SK-N-SH (cell line): ENCODE measurements around the gene IQSEC1. TPM values are rescaled to one million over a fixed set of nuclear protein-coding genes. Genes with fewer than 3 reads are reported as not detected.

Source experiments
- CTCF ChIA-PET: fragments of 300-600, 350-600 bp; formaldehyde crosslinking; extraction: SDS; loops from one replicate; lab custom pipeline; 2021; lab: Yijun Ruan, JAX
- POLR2A ChIA-PET: fragments of 350-600 bp; sonication (Branson Sonifier 250); formaldehyde crosslinking; extraction: SDS; loops from one replicate; lab custom pipeline; 2020; ENCODE audit warnings: antibody characterized with exemption, inconsistent platforms; lab: Yijun Ruan, JAX
- DNase-seq: peaks from one replicate; pipeline ENCODE4 v3.0.0; 2012
- H2AFZ ChIP-seq: fragments of 200-600 bp; sonication (generic); 2 replicates; pipeline ENCODE4 v1.8.1; 2016; ENCODE audit warnings: antibody characterized with exemption, mild to moderate bottlenecking, low read depth
- H3F3A ChIP-seq: fragments of 200-600 bp; sonication (generic); replicated peaks from 2 replicates; pipeline ENCODE3; 2016; ENCODE audit warnings: antibody characterized with exemption, mild to moderate bottlenecking; ENCODE audit not compliant: insufficient read depth
- H3K27ac ChIP-seq, 2 experiments: fragments of 200-500 bp in 1 of 2; fragments of 200-600 bp in 1 of 2; sonication (Bioruptor generic) in 1 of 2; sonication (generic), shearing (Covaris generic) in 1 of 2; 2 replicates each; pipeline versions ENCODE4 v1.5.1 to v1.6.1; 2014 to 2016; ENCODE audit warnings: low read depth in 2 of 2, inconsistent platforms in 1 of 2, low read length in 1 of 2, mild to moderate bottlenecking in 1 of 2, mixed read lengths in 1 of 2
- H3K27me3 ChIP-seq: fragments of 200-600 bp; sonication (generic), shearing (Covaris generic); 2 replicates; pipeline ENCODE4 v1.6.1; 2016; ENCODE audit warnings: mixed run types; ENCODE audit not compliant: insufficient read depth
- H3K36me3 ChIP-seq, 2 experiments: fragments of 200-500 bp in 1 of 2; fragments of 200-600 bp in 1 of 2; sonication (Bioruptor generic) in 1 of 2; sonication (generic) in 1 of 2; replicated peaks in 1 of 2; 2 replicates each; pipeline versions ENCODE3 to v1.5.1; 2014 to 2016; ENCODE audit warnings: low read length in 1 of 2, mild to moderate bottlenecking in 1 of 2; ENCODE audit not compliant: insufficient read depth in 2 of 2, control insufficient read depth in 1 of 2
- H3K4me1 ChIP-seq, 2 experiments: fragments of 200-500 bp in 1 of 2; fragments of 200-600 bp in 1 of 2; sonication (Bioruptor generic) in 1 of 2; sonication (generic), shearing (Covaris generic) in 1 of 2; 2 replicates each; pipeline versions ENCODE4 v1.5.1 to v1.6.1; 2014 to 2016; ENCODE audit warnings: low read depth in 1 of 2, low read length in 1 of 2, mixed run types in 1 of 2; ENCODE audit not compliant: insufficient read depth in 2 of 2, control insufficient read depth in 1 of 2
- H3K4me2 ChIP-seq: fragments of 200-600 bp; sonication (generic), shearing (Covaris generic); 2 replicates; pipeline ENCODE4 v1.6.1; 2017; ENCODE audit warnings: mixed run types
- H3K4me3 ChIP-seq, 2 experiments: fragments of 200-500 bp in 1 of 2; fragments of 200-600 bp in 1 of 2; sonication (Bioruptor generic) in 1 of 2; sonication (generic), shearing (Covaris generic) in 1 of 2; 2 replicates each; pipeline versions ENCODE4 v1.5.1 to v1.8.1; 2014 to 2016; ENCODE audit warnings: low read depth in 2 of 2, inconsistent platforms in 1 of 2, low read length in 1 of 2, mild to moderate bottlenecking in 1 of 2, mixed read lengths in 1 of 2, moderate library complexity in 1 of 2
- H3K79me2 ChIP-seq: fragments of 200-600 bp; sonication (generic); 2 replicates; pipeline ENCODE4 v1.8.1; 2017; ENCODE audit warnings: mild to moderate bottlenecking; ENCODE audit not compliant: insufficient read depth
- H3K9ac ChIP-seq: fragments of 200-600 bp; sonication (generic); 2 replicates; pipeline ENCODE4 v1.6.1; 2017; ENCODE audit warnings: mixed run types
- H3K9me2 ChIP-seq: fragments of 200-600 bp; sonication (generic); 2 replicates; pipeline ENCODE4 v1.6.1; 2017; ENCODE audit warnings: mixed run types
- H3K9me3 ChIP-seq: fragments of 200-600 bp; sonication (generic); 2 replicates; pipeline ENCODE4 v1.6.1; 2017; ENCODE audit warnings: mixed run types, mild to moderate bottlenecking, moderate library complexity
- H4K20me1 ChIP-seq: fragments of 200-600 bp; sonication (generic); 2 replicates; pipeline ENCODE4 v1.6.1; 2017; ENCODE audit warnings: mild to moderate bottlenecking, mixed run types; ENCODE audit not compliant: insufficient read depth
- CHD2 ChIP-seq: fragments of 150-350 bp; IDR thresholded peaks from 2 replicates; pipeline ENCODE4 v1.6.1; 2018; ENCODE audit warnings: low read length; ENCODE audit not compliant: partially characterized antibody
- EP300 ChIP-seq, 2 experiments: IDR thresholded peaks; 2 replicates each; pipeline versions ENCODE4 v1.4.0 to v1.6.1; 2012; ENCODE audit warnings: borderline replicate concordance in 1 of 2, low read depth in 1 of 2, low read length in 1 of 2
- EZH2phosphoT487 ChIP-seq: fragments of 200-600 bp; sonication (generic); IDR thresholded peaks from 2 replicates; pipeline ENCODE4 v1.6.1; 2017; ENCODE audit warnings: low read depth, mixed run types, mild to moderate bottlenecking, antibody characterized with exemption, moderate library complexity, borderline replicate concordance
- FOSL2 ChIP-seq: IDR thresholded peaks from 2 replicates; pipeline ENCODE4 v1.4.0; 2012; ENCODE audit warnings: low read depth, mild to moderate bottlenecking, moderate library complexity, borderline replicate concordance
- FOXJ3 ChIP-seq: sonication (generic); formaldehyde crosslinking; IDR thresholded peaks from 2 replicates; pipeline ENCODE4 v1.5.1; 2020; ENCODE audit warnings: mild to moderate bottlenecking, missing genetic modification reagents
- JUND ChIP-seq: IDR thresholded peaks from 2 replicates; pipeline ENCODE4 v1.4.0; 2012
- MEF2A ChIP-seq: IDR thresholded peaks from 2 replicates; pipeline ENCODE4 v1.4.0; 2012; ENCODE audit warnings: low read depth, borderline replicate concordance
- MXI1 ChIP-seq: IDR thresholded peaks from 2 replicates; pipeline ENCODE4 v1.6.1; 2012; ENCODE audit warnings: mild to moderate bottlenecking, low read depth, low read length, improper control_type of control experiment
- NFIC ChIP-seq: IDR thresholded peaks from 2 replicates; pipeline ENCODE4 v1.4.0; 2012; ENCODE audit warnings: borderline replicate concordance
- NRF1 ChIP-seq: IDR thresholded peaks from 2 replicates; pipeline ENCODE4 v1.6.1; 2012; ENCODE audit warnings: low read depth, mild to moderate bottlenecking, low read length
- POLR2AphosphoS5 ChIP-seq: IDR thresholded peaks from 2 replicates; pipeline ENCODE4 v1.6.1; 2012; ENCODE audit warnings: low read depth, low read length
- RAD21 ChIP-seq: IDR thresholded peaks from 2 replicates; pipeline ENCODE4 v1.6.1; 2012; ENCODE audit warnings: mild to moderate bottlenecking, low read length
- RCOR1 ChIP-seq: fragments of 150-350 bp; IDR thresholded peaks from 2 replicates; pipeline ENCODE4 v1.6.1; 2017; ENCODE audit warnings: antibody characterized with exemption, low read length
- SIN3A ChIP-seq: IDR thresholded peaks from 2 replicates; pipeline ENCODE4 v1.6.1; 2012; ENCODE audit warnings: low read depth, mild to moderate bottlenecking, low read length, moderate library complexity, borderline replicate concordance
- TEAD4 ChIP-seq: IDR thresholded peaks from 2 replicates; pipeline ENCODE4 v1.4.0; 2012; ENCODE audit warnings: mild to moderate bottlenecking, borderline replicate concordance; ENCODE audit not compliant: insufficient read depth
- YY1 ChIP-seq: IDR thresholded peaks from 2 replicates; pipeline ENCODE4 v1.4.0; 2012; ENCODE audit warnings: low read depth, mild to moderate bottlenecking
- WGBS: methylation state at CpG from one replicate; pipeline ENCODE4 v1.1.6; 2017; ENCODE audit warnings: low lambda C conversion rate; 5-methylcytosine and 5-hydroxymethylcytosine counted together
- polyA plus RNA-seq, 3 experiments: library from polyadenylated mRNA; depleted of rRNA; stranded (reverse); fragments of >200 nt; gene quantifications; 2 replicates each; pipeline ENCODE4 v1.2.3, GENCODE V29; 2012
- TF ChIP-seq, protein P1 (sequence below): IDR thresholded peaks from 2 replicates; pipeline ENCODE4 v1.6.1; 2012; ENCODE audit warnings: mild to moderate bottlenecking, low read depth, low read length, moderate library complexity

The IQSEC1 gene
- polyA plus RNA-seq, 1 of the 3 experiments (the other 2 are of a cell fraction), result 6.2 TPM

- Histone ChIP-seq H3K36me3 (peaks cover 0 to 2% of the 10 kb centered on the region in 2 experiments), H3K9me2 (no peaks in the 10 kb centered on the region), H3K9ac (no peak overlapping the region), H3K27me3 (no peaks in the 10 kb centered on the region), H4K20me1 (peaks cover 80% of the 10 kb centered on the region), H3K79me2 (peaks cover 73% of the 10 kb centered on the region), H3K4me1 (peaks cover 0 to 64% of the 10 kb centered on the region in 2 experiments; a peak in 2 of 4 replicates), H2AFZ (no peak overlapping the region), H3F3A (no peaks in the 10 kb centered on the region), H3K9me3 (no peaks in the 10 kb centered on the region), H3K27ac (no peak overlapping the region), H3K4me3 (no peak overlapping the region), H3K4me2 (no peak overlapping the region)
- no peak for TF ChIP-seq YY1
- TF ChIP-seq RAD21, result no peak
- TF ChIP-seq FOSL2, result no peak
- TF ChIP-seq MXI1, result no peak
- no peak for TF ChIP-seq FOXJ3 (CRISPR knock-in tag)
- TF ChIP-seq POLR2AphosphoS5, result no peak
- no peak for TF ChIP-seq CHD2
- no peak for TF ChIP-seq SIN3A
- no peak for TF ChIP-seq EZH2phosphoT487
- TF ChIP-seq RCOR1, result no peak
- TF ChIP-seq MEF2A, result no peak
- no peak for TF ChIP-seq NRF1
- TF ChIP-seq TEAD4, result no peak
- no peak for TF ChIP-seq NFIC
- TF ChIP-seq, protein P1, sequence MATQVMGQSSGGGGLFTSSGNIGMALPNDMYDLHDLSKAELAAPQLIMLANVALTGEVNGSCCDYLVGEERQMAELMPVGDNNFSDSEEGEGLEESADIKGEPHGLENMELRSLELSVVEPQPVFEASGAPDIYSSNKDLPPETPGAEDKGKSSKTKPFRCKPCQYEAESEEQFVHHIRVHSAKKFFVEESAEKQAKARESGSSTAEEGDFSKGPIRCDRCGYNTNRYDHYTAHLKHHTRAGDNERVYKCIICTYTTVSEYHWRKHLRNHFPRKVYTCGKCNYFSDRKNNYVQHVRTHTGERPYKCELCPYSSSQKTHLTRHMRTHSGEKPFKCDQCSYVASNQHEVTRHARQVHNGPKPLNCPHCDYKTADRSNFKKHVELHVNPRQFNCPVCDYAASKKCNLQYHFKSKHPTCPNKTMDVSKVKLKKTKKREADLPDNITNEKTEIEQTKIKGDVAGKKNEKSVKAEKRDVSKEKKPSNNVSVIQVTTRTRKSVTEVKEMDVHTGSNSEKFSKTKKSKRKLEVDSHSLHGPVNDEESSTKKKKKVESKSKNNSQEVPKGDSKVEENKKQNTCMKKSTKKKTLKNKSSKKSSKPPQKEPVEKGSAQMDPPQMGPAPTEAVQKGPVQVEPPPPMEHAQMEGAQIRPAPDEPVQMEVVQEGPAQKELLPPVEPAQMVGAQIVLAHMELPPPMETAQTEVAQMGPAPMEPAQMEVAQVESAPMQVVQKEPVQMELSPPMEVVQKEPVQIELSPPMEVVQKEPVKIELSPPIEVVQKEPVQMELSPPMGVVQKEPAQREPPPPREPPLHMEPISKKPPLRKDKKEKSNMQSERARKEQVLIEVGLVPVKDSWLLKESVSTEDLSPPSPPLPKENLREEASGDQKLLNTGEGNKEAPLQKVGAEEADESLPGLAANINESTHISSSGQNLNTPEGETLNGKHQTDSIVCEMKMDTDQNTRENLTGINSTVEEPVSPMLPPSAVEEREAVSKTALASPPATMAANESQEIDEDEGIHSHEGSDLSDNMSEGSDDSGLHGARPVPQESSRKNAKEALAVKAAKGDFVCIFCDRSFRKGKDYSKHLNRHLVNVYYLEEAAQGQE, result no peak
- TF ChIP-seq EP300 (IDR thresholded peaks at IDR 0.05; ENCODE audit: borderline replicate concordance in 1 of 2, low read depth in 1 of 2, low read length in 1 of 2), result no peak
- TF ChIP-seq JUND, result no peak
- ChIA-PET CTCF (interaction anchor here (4.5 to 5.4 kb wide), 2 partner anchors 22 to 72 kb away, joined by 15 to 26 read pairs; no protein-coding TSS in a partner anchor), POLR2A (no interaction called here)
- DNase-seq, result no peak
- 93% methylated on average over 7 of the region's 7 CpGs for WGBS
Measured at GRCh38 chr3:12963231-12963896, 109.9 kb downstream of the IQSEC1 start.
